NCI-H1105 (cell line): ENCODE measurements around the gene DCST1.

Experiments
- DNase-seq: peaks from one replicate; lab custom pipeline; 2025; lab: John Stamatoyannopoulos, UW

Gene DCST1

GRCh38 chr1:155073377-155074242 lies 40.0 kb downstream of the DCST1 start:
- DNase-seq = no peak

GRCh38 chr1:155075535-155075934 lies 41.9 kb downstream of the DCST1 start:
- DNase-seq = no peak

GRCh38 chr1:155076371-155076770 lies 42.7 kb downstream of the DCST1 start:
- DNase-seq = no peak

- DNase-seq = no peak
These were observed 43.7 kb downstream of the DCST1 start for GRCh38 chr1:155077346-155077745.

GRCh38 chr1:155077758-155078445 lies 44.3 kb downstream of the DCST1 start:
- DNase-seq = no peak

GRCh38 chr1:155078469-155079209 lies 45.0 kb downstream of the DCST1 start, which contains the start of gene EFNA3:
Gene EFNA3 (plus strand): TSS chr1:155078837. CDS start chr1:155078942, 105 bp downstream.
- DNase-seq = peak; percentile 56

GRCh38 chr1:155079210-155079486 lies 45.5 kb downstream of the DCST1 start:
- DNase-seq = no peak

- DNase-seq = no peak
These were observed 46.1 kb downstream of the DCST1 start for GRCh38 chr1:155079487-155080311.

- DNase-seq = peak; percentile 98
These were observed 46.9 kb downstream of the DCST1 start for GRCh38 chr1:155080312-155081228.

- no peak for DNase-seq
These were observed 48.1 kb downstream of the DCST1 start for GRCh38 chr1:155081472-155082300.

- no peak for DNase-seq
These were observed 48.9 kb downstream of the DCST1 start for GRCh38 chr1:155082301-155083051.

GRCh38 chr1:155083052-155083541 lies 49.5 kb downstream of the DCST1 start:
- no peak for DNase-seq

- DNase-seq = no peak
These were observed 50.5 kb downstream of the DCST1 start for GRCh38 chr1:155083865-155084721.

GRCh38 chr1:155084722-155085503 lies 51.3 kb downstream of the DCST1 start:
- peak; percentile 96 for DNase-seq

- no peak for DNase-seq
These were observed 52.0 kb downstream of the DCST1 start for GRCh38 chr1:155085504-155086127.

- no peak for DNase-seq
These were observed 52.6 kb downstream of the DCST1 start for GRCh38 chr1:155086128-155086741.
